Astrocyte (in vitro differentiated cells and primary cell): ENCODE results near the gene HPSE. TPM values are rescaled to one million over a fixed set of nuclear protein-coding genes. Genes with fewer than 3 reads are reported as not detected.

ENCODE experiments used
- DNase-seq: peaks from one replicate; pipeline ENCODE4 v3.0.0-alpha.2; 2010; ENCODE audit warnings: low read depth
- FAIRE-seq: peaks from 2 replicates; lab custom pipeline; 2011; peaks lifted over from hg19 to GRCh38; lab: Jason Lieb, UNC
- H2AFZ ChIP-seq: 2 replicates; pipeline ENCODE4 v1.6.0; 2012; ENCODE audit warnings: low read depth, low read length, inconsistent platforms
- H3K27ac ChIP-seq: 2 replicates; pipeline ENCODE4 v1.5.1; 2011; ENCODE audit warnings: low read depth, low read length, inconsistent platforms
- H3K27me3 ChIP-seq: 2 replicates; pipeline ENCODE4 v1.6.0; 2011; ENCODE audit warnings: low read length, inconsistent platforms; ENCODE audit not compliant: insufficient read depth
- H3K36me3 ChIP-seq: 2 replicates; pipeline ENCODE4 v1.5.1; 2011; ENCODE audit warnings: low read length, inconsistent platforms; ENCODE audit not compliant: insufficient read depth
- H3K4me1 ChIP-seq: 2 replicates; pipeline ENCODE4 v1.5.1; 2011; ENCODE audit warnings: low read length, inconsistent platforms; ENCODE audit not compliant: insufficient read depth
- H3K4me2 ChIP-seq: 2 replicates; pipeline ENCODE4 v1.6.0; 2012; ENCODE audit warnings: low read length, inconsistent platforms
- H3K4me3 ChIP-seq: 2 replicates; pipeline ENCODE4 v1.5.1; 2011; ENCODE audit warnings: low read depth, mild to moderate bottlenecking, low read length, inconsistent platforms; ENCODE audit not compliant: insufficient read depth
- H3K79me2 ChIP-seq: 2 replicates; pipeline ENCODE4 v1.6.0; 2012; ENCODE audit warnings: mild to moderate bottlenecking, low read length, inconsistent platforms; ENCODE audit not compliant: insufficient read depth
- H3K9ac ChIP-seq: 2 replicates; pipeline ENCODE4 v1.6.0; 2012; ENCODE audit warnings: mild to moderate bottlenecking, low read length, inconsistent platforms
- H3K9me3 ChIP-seq: 2 replicates; pipeline ENCODE4 v1.5.1; 2012; ENCODE audit warnings: low read depth, mild to moderate bottlenecking, low read length, inconsistent platforms; ENCODE audit not compliant: insufficient read depth
- H4K20me1 ChIP-seq: 2 replicates; pipeline ENCODE4 v1.6.0; 2012; ENCODE audit warnings: low read length, inconsistent platforms; ENCODE audit not compliant: insufficient read depth
- H3K27ac Mint-ChIP-seq: one replicate; pipeline ENCODE4 v1.8.0; 2021; ENCODE audit warnings: mild to moderate bottlenecking, mixed read lengths; ENCODE audit not compliant: unreplicated experiment
- H3K27me3 Mint-ChIP-seq: one replicate; pipeline ENCODE4 v1.8.0; 2021; ENCODE audit warnings: low read depth, mixed read lengths; ENCODE audit not compliant: unreplicated experiment
- H3K36me3 Mint-ChIP-seq: one replicate; pipeline ENCODE4 v1.8.0; 2021; ENCODE audit warnings: low read depth, mixed read lengths; ENCODE audit not compliant: unreplicated experiment
- H3K4me1 Mint-ChIP-seq: one replicate; pipeline ENCODE4 v1.8.0; 2021; ENCODE audit warnings: low read depth, mixed read lengths; ENCODE audit not compliant: unreplicated experiment
- H3K4me3 Mint-ChIP-seq: one replicate; pipeline ENCODE4 v1.8.0; 2021; ENCODE audit warnings: mild to moderate bottlenecking, moderate library complexity, mixed read lengths; ENCODE audit not compliant: unreplicated experiment
- H3K9me3 Mint-ChIP-seq: one replicate; pipeline ENCODE4 v1.8.0; 2021; ENCODE audit warnings: mild to moderate bottlenecking, mixed read lengths; ENCODE audit not compliant: unreplicated experiment
- EZH2 ChIP-seq: IDR thresholded peaks from 2 replicates; pipeline ENCODE4 v1.6.1; 2012; ENCODE audit warnings: mild to moderate bottlenecking, low read length, inconsistent platforms; ENCODE audit not compliant: insufficient read depth
- total RNA-seq: library from RNA; stranded (reverse); gene quantifications from 2 replicates; pipeline ENCODE4 v1.2.1, GENCODE V29; 2021
- TF ChIP-seq, protein P1 (sequence below): IDR thresholded peaks from 2 replicates; pipeline ENCODE4 v1.5.1; 2011; ENCODE audit warnings: low read depth, mild to moderate bottlenecking, inconsistent platforms, low read length, moderate library complexity; ENCODE audit not compliant: insufficient read depth

Gene HPSE
- total RNA-seq, 1 donor from 2014 or later, result 0.75 TPM

DNA sequence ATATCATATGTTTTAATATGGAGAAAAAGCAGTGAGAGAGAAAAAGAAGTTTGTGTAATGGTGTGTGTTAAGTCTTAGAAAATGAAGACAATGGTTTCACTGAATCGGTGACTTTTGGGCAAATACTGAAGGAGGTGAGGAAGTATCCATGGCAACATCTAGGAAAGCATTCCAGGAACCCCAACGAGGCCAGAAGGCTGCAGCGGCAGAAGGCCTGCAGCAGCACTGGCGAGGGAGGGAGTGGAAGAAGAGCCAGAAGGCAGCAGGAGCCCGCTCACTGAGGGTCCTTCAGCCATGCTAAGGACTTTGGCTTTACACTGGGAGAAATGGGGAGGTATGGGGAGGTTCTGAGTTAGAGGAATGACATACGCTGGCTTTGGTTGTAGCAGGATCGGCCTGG lies 76.8 kb downstream of the HPSE start:
- H3K27ac ChIP-seq, result no peak overlapping the region
- H3K9ac ChIP-seq, result no peak overlapping the region
- H3K27ac Mint-ChIP-seq, result peak overlapping the region; percentile 99

DNA sequence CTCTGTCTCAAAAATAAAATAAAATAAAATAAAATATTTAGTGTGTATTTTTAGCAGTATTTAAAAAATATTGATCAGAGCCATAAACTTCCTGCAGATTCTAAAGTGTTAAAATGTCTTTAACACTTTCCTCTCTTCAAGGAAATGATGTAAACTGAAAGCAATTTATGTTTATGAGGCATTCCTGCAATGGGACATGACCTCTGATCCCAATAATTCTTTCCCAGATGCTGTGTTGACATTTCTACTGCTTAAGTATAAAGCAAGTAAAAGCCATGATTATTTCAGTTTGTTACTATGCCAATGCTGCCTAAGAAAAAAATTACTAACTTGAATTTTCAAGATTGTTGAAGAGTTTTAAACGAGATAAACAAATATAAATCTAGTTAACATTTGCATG lies 79.1 kb downstream of the HPSE start:
- peak; percentile 41 for DNase-seq
- H3K4me3 Mint-ChIP-seq, result no peak overlapping the region
- no peaks in the 10 kb centered on the region for H3K4me1 ChIP-seq
- H3K27ac ChIP-seq, result no peak overlapping the region
- H3K36me3 ChIP-seq, result no peaks in the 10 kb centered on the region
- no peaks in the 10 kb centered on the region for H3K27me3 ChIP-seq
- H2AFZ ChIP-seq, result no peak overlapping the region
- no peak for FAIRE-seq
- H3K36me3 Mint-ChIP-seq, result peaks cover 1% of the 10 kb centered on the region
- peak overlapping the region; percentile 31 for H3K27ac Mint-ChIP-seq
- H4K20me1 ChIP-seq, result no peaks in the 10 kb centered on the region
- no peaks in the 10 kb centered on the region for H3K27me3 Mint-ChIP-seq
- H3K79me2 ChIP-seq, result no peaks in the 10 kb centered on the region
- no peak overlapping the region for H3K4me2 ChIP-seq
- TF ChIP-seq, protein P1, sequence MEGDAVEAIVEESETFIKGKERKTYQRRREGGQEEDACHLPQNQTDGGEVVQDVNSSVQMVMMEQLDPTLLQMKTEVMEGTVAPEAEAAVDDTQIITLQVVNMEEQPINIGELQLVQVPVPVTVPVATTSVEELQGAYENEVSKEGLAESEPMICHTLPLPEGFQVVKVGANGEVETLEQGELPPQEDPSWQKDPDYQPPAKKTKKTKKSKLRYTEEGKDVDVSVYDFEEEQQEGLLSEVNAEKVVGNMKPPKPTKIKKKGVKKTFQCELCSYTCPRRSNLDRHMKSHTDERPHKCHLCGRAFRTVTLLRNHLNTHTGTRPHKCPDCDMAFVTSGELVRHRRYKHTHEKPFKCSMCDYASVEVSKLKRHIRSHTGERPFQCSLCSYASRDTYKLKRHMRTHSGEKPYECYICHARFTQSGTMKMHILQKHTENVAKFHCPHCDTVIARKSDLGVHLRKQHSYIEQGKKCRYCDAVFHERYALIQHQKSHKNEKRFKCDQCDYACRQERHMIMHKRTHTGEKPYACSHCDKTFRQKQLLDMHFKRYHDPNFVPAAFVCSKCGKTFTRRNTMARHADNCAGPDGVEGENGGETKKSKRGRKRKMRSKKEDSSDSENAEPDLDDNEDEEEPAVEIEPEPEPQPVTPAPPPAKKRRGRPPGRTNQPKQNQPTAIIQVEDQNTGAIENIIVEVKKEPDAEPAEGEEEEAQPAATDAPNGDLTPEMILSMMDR, result no peak
- no peak for TF ChIP-seq EZH2
- H3K9me3 Mint-ChIP-seq, result no peaks in the 10 kb centered on the region
- H3K9ac ChIP-seq, result no peak overlapping the region
- no peaks in the 10 kb centered on the region for H3K9me3 ChIP-seq
- no peak overlapping the region for H3K4me3 ChIP-seq
- peaks cover 37% of the 10 kb centered on the region for H3K4me1 Mint-ChIP-seq

More for the DNA sequence above, 76.8 kb downstream of the HPSE start:
- no peaks in the 10 kb centered on the region for H3K79me2 ChIP-seq
- H3K9me3 ChIP-seq, result no peaks in the 10 kb centered on the region
- no peak overlapping the region for H3K4me2 ChIP-seq
- no peak for DNase-seq
- peaks cover 1% of the 10 kb centered on the region for H3K36me3 Mint-ChIP-seq
- no peaks in the 10 kb centered on the region for H3K27me3 Mint-ChIP-seq
- H2AFZ ChIP-seq, result no peak overlapping the region
- no peaks in the 10 kb centered on the region for H4K20me1 ChIP-seq
- H3K9me3 Mint-ChIP-seq, result no peaks in the 10 kb centered on the region
- H3K4me3 ChIP-seq, result no peak overlapping the region
- no peaks in the 10 kb centered on the region for H3K27me3 ChIP-seq
- peaks cover under 1% of the 10 kb centered on the region for H3K36me3 ChIP-seq
- peaks cover 21% of the 10 kb centered on the region for H3K4me1 Mint-ChIP-seq
- no peaks in the 10 kb centered on the region for H3K4me1 ChIP-seq
- FAIRE-seq, result no peak
- TF ChIP-seq, protein P1, result no peak
- TF ChIP-seq EZH2, result no peak
- no peak overlapping the region for H3K4me3 Mint-ChIP-seq

DNA sequence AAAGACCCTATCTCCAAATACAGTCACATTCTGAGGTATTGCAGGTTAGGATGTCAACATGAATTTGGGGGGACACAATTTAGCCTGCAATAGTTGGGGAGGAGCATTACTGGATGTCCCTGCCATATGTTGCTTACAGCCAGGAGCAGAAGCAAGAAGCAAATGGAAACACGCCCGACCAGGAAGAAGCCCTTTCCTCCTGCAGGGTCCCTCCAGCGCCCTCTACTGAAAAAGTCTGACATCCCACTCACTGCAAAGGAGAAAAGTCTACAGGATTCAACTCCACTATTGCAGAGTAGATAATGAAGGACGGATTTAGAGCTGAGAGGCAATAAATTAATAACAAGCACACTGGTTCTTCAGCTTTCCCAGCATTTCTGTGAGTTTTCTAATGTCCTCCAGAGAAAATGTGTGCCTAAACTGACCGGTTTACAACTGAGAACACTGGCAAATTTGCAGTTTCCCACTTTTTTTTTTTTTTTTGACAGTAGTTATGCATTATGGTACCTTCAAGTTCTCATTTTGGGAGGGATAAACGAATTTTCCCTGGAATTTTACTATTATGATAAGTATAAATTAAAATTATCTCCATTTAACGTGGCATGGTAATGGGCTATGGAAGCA lies 81.8 kb downstream of the HPSE start:
- Histone ChIP-seq H3K27ac (no peak overlapping the region), H2AFZ (no peak overlapping the region), H3K36me3 (no peaks in the 10 kb centered on the region), H3K9me3 (no peaks in the 10 kb centered on the region), H4K20me1 (no peaks in the 10 kb centered on the region), H3K4me1 (no peaks in the 10 kb centered on the region), H3K79me2 (no peaks in the 10 kb centered on the region), H3K4me2 (no peak overlapping the region), H3K9ac (no peak overlapping the region), H3K27me3 (no peaks in the 10 kb centered on the region), H3K4me3 (no peak overlapping the region)
- H3K36me3 Mint-ChIP-seq, result peaks cover 4% of the 10 kb centered on the region
- H3K4me1 Mint-ChIP-seq, result peaks cover 35% of the 10 kb centered on the region
- no peak overlapping the region for H3K4me3 Mint-ChIP-seq
- H3K27me3 Mint-ChIP-seq, result no peaks in the 10 kb centered on the region
- TF ChIP-seq EZH2, result no peak
- TF ChIP-seq, protein P1, result peak; percentile 50
- DNase-seq (peak; percentile 13), FAIRE-seq (no peak)
- H3K27ac Mint-ChIP-seq, result no peak overlapping the region
- H3K9me3 Mint-ChIP-seq, result no peaks in the 10 kb centered on the region
